Activated naive CD8-positive, alpha-beta T cell (primary cell): ENCODE results near the gene CD300H.
A peak's percentile ranks its signal among the peaks of the same experiment; 100 is the strongest.

Experiments
- H3K27ac Mint-ChIP-seq: one replicate; pipeline ENCODE4 v1.8.0; 2021; ENCODE audit warnings: mixed read lengths
- H3K27me3 Mint-ChIP-seq: one replicate; pipeline ENCODE4 v1.8.0; 2021; ENCODE audit warnings: mixed read lengths
- H3K36me3 Mint-ChIP-seq: one replicate; pipeline ENCODE4 v1.8.0; 2021; ENCODE audit warnings: mixed read lengths
- H3K4me1 Mint-ChIP-seq: one replicate; pipeline ENCODE4 v1.8.0; 2021; ENCODE audit warnings: low read depth, mixed read lengths
- H3K4me3 Mint-ChIP-seq: one replicate; pipeline ENCODE4 v1.8.0; 2021; ENCODE audit warnings: mild to moderate bottlenecking, mixed read lengths
- H3K9me3 Mint-ChIP-seq: one replicate; pipeline ENCODE4 v1.8.0; 2021; ENCODE audit warnings: low read depth, mixed read lengths

The CD300H gene

GRCh38 chr17:74567397-74567796 is at the start of gene CD300H:
Gene CD300H, minus strand, starts transcription at chr17:74567509.
- Mint-ChIP-seq H3K27ac (no peak within 1 kb of the TSS), H3K9me3 (no peaks in the 10 kb centered on the region), H3K27me3 (peaks cover 17% of the 10 kb centered on the region), H3K36me3 (no peaks in the 10 kb centered on the region), H3K4me1 (peaks cover 12% of the 10 kb centered on the region), H3K4me3 (no peak within 1 kb of the TSS)

DNA sequence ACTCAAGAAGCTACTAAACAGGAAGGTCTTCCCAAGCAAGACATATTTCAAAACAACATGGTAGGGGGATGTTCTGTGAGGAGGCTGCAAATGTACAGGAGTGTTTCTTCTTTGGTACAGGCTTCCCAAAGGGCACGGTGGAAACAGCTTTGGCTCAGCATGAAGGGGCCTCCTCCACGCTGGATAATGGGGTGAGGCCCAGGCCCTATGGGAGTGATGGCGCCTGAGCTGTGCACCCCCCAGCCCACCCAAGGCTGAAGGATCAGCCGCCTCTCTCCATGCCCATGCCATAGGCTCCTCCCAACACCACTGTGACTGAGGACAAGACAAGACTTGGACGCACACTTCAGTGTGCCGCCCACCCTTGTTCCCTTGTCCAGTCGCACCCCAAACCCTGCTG is 49.4 kb upstream of the CD300H start:
- H3K36me3 Mint-ChIP-seq = no peaks in the 10 kb centered on the region
- H3K9me3 Mint-ChIP-seq = no peaks in the 10 kb centered on the region
- H3K4me3 Mint-ChIP-seq = no peak overlapping the region
- H3K27me3 Mint-ChIP-seq = peaks cover 15% of the 10 kb centered on the region
- H3K4me1 Mint-ChIP-seq = no peaks in the 10 kb centered on the region
- H3K27ac Mint-ChIP-seq = no peak overlapping the region

DNA sequence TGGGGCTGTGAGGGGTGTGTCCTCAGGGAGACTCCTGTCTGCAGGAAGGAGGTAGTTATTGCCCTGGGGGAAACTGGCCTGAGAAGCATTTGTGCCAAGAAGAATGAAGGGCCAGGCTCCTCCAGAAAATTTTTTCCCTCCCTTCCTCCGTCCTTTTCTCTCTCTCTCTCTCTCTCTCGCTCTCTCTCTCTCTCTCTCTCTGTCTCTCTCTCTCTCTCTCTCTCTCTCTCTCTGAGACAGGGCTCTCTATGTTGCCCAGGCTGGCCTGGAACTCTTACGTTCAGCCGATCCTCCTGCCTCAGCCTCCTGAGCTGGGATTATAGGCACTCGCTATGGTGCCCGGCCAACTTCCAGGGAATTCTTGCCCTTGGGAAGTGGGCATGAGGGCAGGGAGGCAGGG is 44.7 kb upstream of the CD300H start:
- no peaks in the 10 kb centered on the region for H3K4me1 Mint-ChIP-seq
- H3K4me3 Mint-ChIP-seq = no peak overlapping the region
- peaks cover 2% of the 10 kb centered on the region for H3K36me3 Mint-ChIP-seq
- H3K9me3 Mint-ChIP-seq = peaks cover 4% of the 10 kb centered on the region
- no peak overlapping the region for H3K27ac Mint-ChIP-seq
- H3K27me3 Mint-ChIP-seq = peaks cover 11% of the 10 kb centered on the region

DNA sequence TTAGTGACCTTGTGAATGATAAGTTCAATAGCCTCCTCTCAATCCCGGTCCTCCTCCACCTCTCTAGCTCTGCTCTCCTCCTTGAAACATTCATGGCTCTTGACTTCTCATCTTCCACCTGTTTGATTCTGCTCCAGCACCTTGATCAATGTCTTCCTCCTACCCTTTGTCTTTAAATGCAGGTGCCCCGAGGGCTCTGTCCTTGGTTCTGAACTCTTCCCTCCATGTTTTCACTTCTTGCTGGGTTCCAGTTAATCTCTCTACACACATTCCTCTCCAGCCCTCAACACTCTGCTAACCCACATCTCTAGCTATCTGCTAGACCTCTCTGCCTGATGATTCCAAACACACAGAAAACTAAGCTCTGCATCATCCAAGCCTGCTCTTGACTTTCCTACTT is 42.8 kb upstream of the CD300H start:
- H3K4me1 Mint-ChIP-seq = no peaks in the 10 kb centered on the region
- H3K36me3 Mint-ChIP-seq = peaks cover 2% of the 10 kb centered on the region
- H3K4me3 Mint-ChIP-seq = no peak overlapping the region
- peaks cover 5% of the 10 kb centered on the region for H3K27me3 Mint-ChIP-seq
- peaks cover 4% of the 10 kb centered on the region for H3K9me3 Mint-ChIP-seq
- H3K27ac Mint-ChIP-seq = no peak overlapping the region

DNA sequence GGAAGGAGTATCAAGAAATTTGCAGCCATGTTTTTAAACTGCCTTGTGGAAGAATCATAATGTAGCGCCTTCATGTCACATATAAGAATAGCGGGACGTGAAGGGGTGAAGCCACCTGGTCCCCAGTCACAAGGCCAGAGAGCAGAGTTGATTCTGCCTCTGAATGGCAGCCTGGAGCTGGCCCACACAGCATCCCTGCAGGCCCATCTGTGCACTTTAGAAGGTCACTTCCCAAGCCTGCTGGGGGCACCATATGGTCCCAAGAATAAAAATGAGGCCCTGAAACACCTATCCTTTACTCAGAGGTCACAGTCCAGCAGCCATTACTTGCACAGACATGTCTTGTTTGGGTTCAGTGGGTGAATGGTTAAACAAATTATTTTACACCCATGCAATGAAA is 41.2 kb upstream of the CD300H start:
- peaks cover 2% of the 10 kb centered on the region for H3K36me3 Mint-ChIP-seq
- peaks cover 4% of the 10 kb centered on the region for H3K9me3 Mint-ChIP-seq
- H3K4me3 Mint-ChIP-seq = no peak overlapping the region
- H3K27ac Mint-ChIP-seq = no peak overlapping the region
- H3K4me1 Mint-ChIP-seq = peaks cover 6% of the 10 kb centered on the region
- H3K27me3 Mint-ChIP-seq = peaks cover 1% of the 10 kb centered on the region

DNA sequence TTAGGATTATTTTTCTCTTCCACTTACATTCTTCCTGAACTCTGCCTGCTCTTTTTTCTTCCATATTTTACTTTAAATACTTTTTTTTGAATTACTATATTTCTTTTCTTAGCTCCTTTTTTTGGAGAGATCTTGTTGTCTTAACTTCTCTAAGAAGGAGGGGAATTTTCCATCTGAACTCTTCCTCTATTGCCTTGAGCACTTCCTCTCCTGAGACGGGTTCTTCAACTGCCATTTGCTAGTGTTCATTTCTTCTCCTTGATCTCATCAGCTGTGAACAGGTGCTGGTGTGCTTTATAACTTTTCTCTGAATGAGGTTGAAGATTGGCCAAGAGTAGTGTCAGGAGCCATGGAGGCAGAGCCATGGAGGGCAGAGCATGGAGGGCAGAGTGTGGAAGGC is 39.9 kb upstream of the CD300H start:
- Mint-ChIP-seq H3K27me3 (peaks cover 1% of the 10 kb centered on the region), H3K9me3 (peaks cover 4% of the 10 kb centered on the region), H3K4me3 (no peak overlapping the region), H3K4me1 (peaks cover 19% of the 10 kb centered on the region), H3K36me3 (peaks cover 2% of the 10 kb centered on the region), H3K27ac (no peak overlapping the region)

- Mint-ChIP-seq H3K4me1 (peaks cover 21% of the 10 kb centered on the region), H3K9me3 (peaks cover 4% of the 10 kb centered on the region), H3K27ac (no peak overlapping the region), H3K36me3 (peaks cover 2% of the 10 kb centered on the region), H3K27me3 (peaks cover 1% of the 10 kb centered on the region), H3K4me3 (no peak overlapping the region)
These were observed 38.7 kb upstream of the CD300H start for GRCh38 chr17:74606050-74606449.

DNA sequence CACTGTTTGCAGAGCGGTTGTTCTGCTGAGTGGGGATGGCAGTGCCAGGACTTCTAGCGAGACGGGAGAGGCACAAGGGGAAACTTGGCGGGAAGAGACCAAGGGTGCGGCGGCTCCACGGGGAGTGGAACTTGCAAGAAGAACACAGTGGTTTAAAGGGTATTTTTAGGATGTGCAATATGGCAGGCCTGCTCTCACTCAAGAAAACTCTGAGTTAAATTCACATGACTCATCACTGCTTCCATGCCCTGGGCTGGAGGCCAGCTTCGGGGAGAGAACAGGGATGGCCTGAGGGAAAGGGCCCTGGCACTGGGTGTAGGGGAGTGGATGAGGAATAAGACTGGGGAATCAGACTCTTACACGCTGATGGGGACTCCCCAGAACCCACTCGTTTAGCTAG is 38.1 kb upstream of the CD300H start:
- peaks cover 1% of the 10 kb centered on the region for H3K27me3 Mint-ChIP-seq
- H3K4me1 Mint-ChIP-seq = peaks cover 24% of the 10 kb centered on the region
- H3K4me3 Mint-ChIP-seq = no peak overlapping the region
- H3K27ac Mint-ChIP-seq = no peak overlapping the region
- H3K36me3 Mint-ChIP-seq = peaks cover 2% of the 10 kb centered on the region
- peaks cover 4% of the 10 kb centered on the region for H3K9me3 Mint-ChIP-seq

DNA sequence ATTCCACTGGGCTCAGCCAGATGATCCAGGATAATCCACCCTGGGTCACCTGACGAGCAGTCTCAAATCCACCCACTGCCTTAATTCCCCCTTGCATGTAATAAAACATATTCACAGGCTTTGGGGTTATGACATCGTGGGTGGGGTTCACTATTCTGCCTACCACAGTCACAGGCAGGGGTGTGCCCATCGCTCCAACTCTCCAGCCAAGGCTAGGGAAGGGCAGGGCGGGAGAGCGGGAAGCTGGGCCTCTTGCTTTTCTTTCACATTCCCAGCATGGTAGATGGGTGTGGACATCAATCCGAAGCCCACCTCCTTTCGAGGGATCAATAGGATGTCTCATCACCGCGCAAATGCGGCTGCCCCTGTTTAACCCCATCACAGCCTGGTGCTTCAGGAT is 37.5 kb upstream of the CD300H start:
- H3K27ac Mint-ChIP-seq = no peak overlapping the region
- H3K9me3 Mint-ChIP-seq = peaks cover 4% of the 10 kb centered on the region
- H3K36me3 Mint-ChIP-seq = peaks cover 2% of the 10 kb centered on the region
- no peak overlapping the region for H3K4me3 Mint-ChIP-seq
- H3K27me3 Mint-ChIP-seq = peaks cover 6% of the 10 kb centered on the region
- H3K4me1 Mint-ChIP-seq = peaks cover 25% of the 10 kb centered on the region

GRCh38 chr17:74604200-74604599 is 36.9 kb upstream of the CD300H start:
- H3K4me1 Mint-ChIP-seq = peaks cover 30% of the 10 kb centered on the region
- no peak overlapping the region for H3K4me3 Mint-ChIP-seq
- peaks cover 4% of the 10 kb centered on the region for H3K9me3 Mint-ChIP-seq
- H3K36me3 Mint-ChIP-seq = peaks cover 2% of the 10 kb centered on the region
- peaks cover 6% of the 10 kb centered on the region for H3K27me3 Mint-ChIP-seq
- no peak overlapping the region for H3K27ac Mint-ChIP-seq

GRCh38 chr17:74603746-74604145 is 36.4 kb upstream of the CD300H start:
- peaks cover 4% of the 10 kb centered on the region for H3K9me3 Mint-ChIP-seq
- H3K27ac Mint-ChIP-seq = no peak overlapping the region
- peaks cover 6% of the 10 kb centered on the region for H3K27me3 Mint-ChIP-seq
- peaks cover 34% of the 10 kb centered on the region for H3K4me1 Mint-ChIP-seq
- H3K4me3 Mint-ChIP-seq = no peak overlapping the region
- peaks cover 2% of the 10 kb centered on the region for H3K36me3 Mint-ChIP-seq

GRCh38 chr17:74603037-74603635 is 35.8 kb upstream of the CD300H start:
- Mint-ChIP-seq H3K4me3 (no peak overlapping the region), H3K27me3 (peaks cover 6% of the 10 kb centered on the region), H3K36me3 (peaks cover 2% of the 10 kb centered on the region), H3K9me3 (peaks cover 4% of the 10 kb centered on the region), H3K4me1 (peaks cover 38% of the 10 kb centered on the region), H3K27ac (no peak overlapping the region)

DNA sequence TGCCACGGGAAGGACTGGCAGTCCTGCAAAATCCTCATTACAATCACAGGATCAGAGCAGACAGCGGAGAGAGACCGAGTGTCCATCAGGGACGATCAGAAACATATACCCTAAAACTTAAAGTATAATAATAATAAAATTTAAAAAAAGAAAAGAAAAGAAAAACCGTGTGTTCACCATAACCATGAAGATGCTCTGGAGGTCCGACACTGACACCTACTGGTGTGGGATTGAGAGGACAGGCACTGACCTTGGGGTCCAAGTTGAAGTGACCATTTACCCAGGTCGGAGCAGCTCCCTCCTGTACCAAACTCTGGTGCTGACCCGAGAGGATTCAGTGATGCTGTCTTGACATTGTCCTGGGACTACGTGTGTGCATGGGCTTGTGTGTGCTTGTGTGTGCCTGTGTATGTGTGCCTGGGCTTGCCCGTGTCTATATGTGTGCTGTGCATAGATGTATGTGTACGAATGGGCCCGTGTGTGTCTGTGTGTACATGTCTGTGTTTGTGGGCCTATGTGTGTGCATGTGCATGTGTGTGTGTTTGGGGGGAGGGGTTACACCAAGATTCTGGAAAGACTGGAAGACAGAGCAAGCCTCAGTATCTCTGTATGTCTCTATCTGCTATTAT is 34.7 kb upstream of the CD300H start:
- Mint-ChIP-seq H3K27ac (no peak overlapping the region), H3K4me3 (peak overlapping the region; percentile 1), H3K36me3 (no peaks in the 10 kb centered on the region), H3K9me3 (no peaks in the 10 kb centered on the region), H3K27me3 (peaks cover 5% of the 10 kb centered on the region), H3K4me1 (peaks cover 38% of the 10 kb centered on the region)

DNA sequence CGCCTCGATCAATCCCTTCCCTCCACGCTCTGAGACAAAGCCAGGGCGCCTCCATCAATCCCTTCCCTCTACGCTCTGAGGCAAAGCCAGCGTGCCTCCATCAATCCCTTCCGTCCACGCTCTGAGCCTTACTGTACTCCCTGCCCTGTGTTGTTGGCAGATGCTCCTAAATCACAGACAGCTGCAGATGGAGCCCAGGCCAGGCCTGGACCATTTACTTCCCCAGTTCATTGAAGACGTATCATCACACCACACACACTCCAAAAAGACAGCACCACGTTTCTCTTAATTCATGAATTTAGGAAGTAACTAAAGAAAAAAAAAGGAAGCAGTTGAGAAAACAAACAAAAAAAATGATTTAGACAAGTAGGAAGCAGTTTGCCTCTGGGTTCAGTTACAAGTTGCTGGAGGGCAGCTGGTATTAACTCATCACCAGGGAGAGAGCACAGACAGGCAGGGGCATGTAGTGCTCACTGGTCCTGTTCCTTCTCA is 32.2 kb upstream of the CD300H start:
- Mint-ChIP-seq H3K27me3 (peaks cover 5% of the 10 kb centered on the region), H3K27ac (no peak overlapping the region), H3K4me3 (no peak overlapping the region), H3K4me1 (peaks cover 38% of the 10 kb centered on the region), H3K9me3 (no peaks in the 10 kb centered on the region), H3K36me3 (no peaks in the 10 kb centered on the region)

- peaks cover 37% of the 10 kb centered on the region for H3K4me1 Mint-ChIP-seq
- no peaks in the 10 kb centered on the region for H3K36me3 Mint-ChIP-seq
- no peak overlapping the region for H3K27ac Mint-ChIP-seq
- no peak overlapping the region for H3K4me3 Mint-ChIP-seq
- H3K9me3 Mint-ChIP-seq = no peaks in the 10 kb centered on the region
- peaks cover 5% of the 10 kb centered on the region for H3K27me3 Mint-ChIP-seq
These were observed 31.7 kb upstream of the CD300H start for GRCh38 chr17:74599023-74599399.
